ENCODE results near the gene GAB3. TPM values are rescaled to one million over a fixed set of nuclear protein-coding genes. Genes with fewer than 3 reads are reported as not detected.

The GAB3 gene
- total RNA-seq, 2 experiments from 2014 or later: 1.0 to 1.4 TPM

GRCh38 chrX:154739952-154740465, 10.9 kb downstream of the GAB3 start:
- CTCF ChIA-PET: no interaction called here
- DNase-seq: no peak
- H3K4me1 Mint-ChIP-seq (ENCODE audit: low read depth): peaks cover 30% of the 10 kb centered on the region
- no peak overlapping the region for H3K4me3 Mint-ChIP-seq
- no peak overlapping the region for H3K27ac Mint-ChIP-seq
- intact Hi-C loops (cut with micrococcal nuclease): no loop called here
- H3K36me3 Mint-ChIP-seq (ENCODE audit: low read depth): no peaks in the 10 kb centered on the region
- H3K27me3 Mint-ChIP-seq (ENCODE audit: low read depth): no peaks in the 10 kb centered on the region
- H3K9me3 Mint-ChIP-seq: no peaks in the 10 kb centered on the region

DNA sequence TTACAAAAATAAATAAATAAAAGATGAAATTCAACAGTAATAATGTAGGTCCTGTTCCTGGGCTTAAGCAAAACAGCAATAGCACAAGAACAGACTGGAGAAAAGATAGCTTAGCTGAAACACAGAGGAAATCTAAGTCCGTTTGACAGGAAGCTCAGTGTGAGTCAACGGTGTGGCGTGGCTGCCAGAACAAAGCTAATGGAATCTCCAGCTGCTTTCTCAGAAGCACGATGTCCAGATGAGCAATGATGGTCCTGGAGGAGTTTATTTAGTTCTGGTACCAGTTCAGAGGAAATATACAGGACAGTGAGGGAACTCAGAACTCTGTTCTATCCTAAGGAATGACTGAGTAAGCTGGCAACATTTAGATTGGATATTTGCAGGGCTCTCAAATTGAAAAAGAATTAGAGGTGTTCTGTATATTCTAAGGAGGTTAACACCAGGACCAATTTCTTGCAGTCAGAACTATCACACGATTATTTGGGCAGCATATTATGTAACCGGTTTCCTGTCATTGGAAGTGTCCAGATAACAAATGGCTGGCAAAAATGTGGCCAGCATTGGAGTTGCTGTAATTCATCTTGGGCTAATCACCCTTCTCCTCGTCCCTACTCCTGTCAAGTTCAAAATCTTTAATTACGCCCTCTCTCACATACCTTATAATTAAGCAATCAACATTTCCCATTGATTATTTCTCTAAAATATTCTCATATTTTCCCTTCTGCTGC, 12.7 kb downstream of the GAB3 start:
- CTCF ChIA-PET: interaction anchor here (0.8 to 1.1 kb wide), 4 partner anchors 11 to 43 kb away, joined by 3 to 14 read pairs (median 4); no protein-coding TSS in a partner anchor
- H3K36me3 Mint-ChIP-seq (ENCODE audit: low read depth): no peaks in the 10 kb centered on the region
- no peaks in the 10 kb centered on the region for H3K27me3 Mint-ChIP-seq (ENCODE audit: low read depth)
- no peaks in the 10 kb centered on the region for H3K9me3 Mint-ChIP-seq
- no peak overlapping the region for H3K4me3 Mint-ChIP-seq
- peaks cover 47% of the 10 kb centered on the region for H3K4me1 Mint-ChIP-seq (ENCODE audit: low read depth)
- no peak overlapping the region for H3K27ac Mint-ChIP-seq
- DNase-seq: peak; percentile 41
- intact Hi-C loops (cut with micrococcal nuclease): no loop called here

DNA sequence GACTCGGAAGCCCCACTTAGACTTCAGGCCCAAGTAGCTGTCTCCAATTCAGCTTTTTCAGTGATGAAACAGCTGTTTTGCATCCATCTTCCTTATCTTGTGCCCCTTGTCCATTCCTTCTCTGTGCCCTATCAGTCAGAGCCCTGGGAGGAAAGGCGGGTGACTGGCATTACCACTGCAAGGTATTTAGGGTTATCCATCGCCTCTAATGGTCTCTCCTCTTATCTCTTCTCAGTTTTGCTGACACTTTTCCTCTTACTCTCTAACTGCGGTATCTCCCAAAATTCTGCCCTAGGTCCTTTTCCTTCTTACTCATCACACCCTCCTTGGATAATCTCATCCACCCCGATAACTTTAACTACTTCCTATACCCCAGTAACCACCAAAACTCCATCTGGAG, 13.7 kb downstream of the GAB3 start:
- H3K9me3 Mint-ChIP-seq: no peaks in the 10 kb centered on the region
- H3K27me3 Mint-ChIP-seq (ENCODE audit: low read depth): no peaks in the 10 kb centered on the region
- H3K36me3 Mint-ChIP-seq (ENCODE audit: low read depth): no peaks in the 10 kb centered on the region
- no peak for DNase-seq
- no peak overlapping the region for H3K27ac Mint-ChIP-seq
- intact Hi-C loops (cut with micrococcal nuclease): no loop called here
- no peak overlapping the region for H3K4me3 Mint-ChIP-seq
- peaks cover 56% of the 10 kb centered on the region for H3K4me1 Mint-ChIP-seq (ENCODE audit: low read depth)
- CTCF ChIA-PET: interaction anchor here (0.8 to 1.0 kb wide), 3 partner anchors 9 to 21 kb away, joined by 3 to 5 read pairs (median 3); no protein-coding TSS in a partner anchor

GRCh38 chrX:154735695-154736393, 15.0 kb downstream of the GAB3 start:
- Mint-ChIP-seq H3K36me3 (ENCODE audit: low read depth) (no peaks in the 10 kb centered on the region), H3K27me3 (ENCODE audit: low read depth) (no peaks in the 10 kb centered on the region), H3K4me3 (no peak overlapping the region), H3K9me3 (no peaks in the 10 kb centered on the region), H3K4me1 (ENCODE audit: low read depth) (peaks cover 60% of the 10 kb centered on the region), H3K27ac (no peak overlapping the region)
- no peak for DNase-seq
- CTCF ChIA-PET: interaction anchor here (0.6 kb wide), 1 partner anchor 10 kb away, joined by 3 read pairs; no protein-coding TSS in a partner anchor
- intact Hi-C loops (cut with micrococcal nuclease): loop anchor here (2.0 kb wide), 1 partner anchor 13 kb away; no protein-coding TSS in a partner anchor

GRCh38 chrX:154734061-154734781, 16.7 kb downstream of the GAB3 start:
- intact Hi-C loops (cut with micrococcal nuclease): loop anchor here (2.0 kb wide), 1 partner anchor 15 kb away; no protein-coding TSS in a partner anchor
- no peaks in the 10 kb centered on the region for H3K36me3 Mint-ChIP-seq (ENCODE audit: low read depth)
- peak overlapping the region; percentile 85 for H3K27ac Mint-ChIP-seq
- CTCF ChIA-PET: interaction anchor here (1.2 to 1.7 kb wide), 2 partner anchors 14 to 16 kb away, joined by 3 to 5 read pairs; no protein-coding TSS in a partner anchor
- H3K27me3 Mint-ChIP-seq (ENCODE audit: low read depth): no peaks in the 10 kb centered on the region
- no peaks in the 10 kb centered on the region for H3K9me3 Mint-ChIP-seq
- peak overlapping the region; percentile 62 for H3K4me3 Mint-ChIP-seq
- H3K4me1 Mint-ChIP-seq (ENCODE audit: low read depth): peaks cover 62% of the 10 kb centered on the region
- peak; percentile 37 for DNase-seq

DNA sequence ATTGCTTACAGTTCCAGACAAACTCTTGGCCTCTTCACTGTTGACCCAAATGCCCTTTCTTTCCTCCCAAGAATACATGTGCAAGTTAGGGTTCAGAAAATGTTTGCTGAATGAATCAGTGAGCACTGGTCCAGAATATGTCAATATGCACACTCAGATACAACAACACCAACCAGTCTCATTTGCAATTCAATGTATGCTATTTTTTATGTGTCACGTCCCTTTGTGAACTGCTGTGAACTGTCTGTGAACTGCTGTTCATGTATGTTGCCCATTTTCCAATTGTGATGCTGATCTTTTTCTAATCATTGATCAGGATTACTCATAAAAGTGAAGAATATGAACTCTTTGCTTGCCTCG, 17.8 kb downstream of the GAB3 start:
- Mint-ChIP-seq H3K4me1 (ENCODE audit: low read depth) (peaks cover 56% of the 10 kb centered on the region), H3K4me3 (peak overlapping the region; percentile 32), H3K27me3 (ENCODE audit: low read depth) (no peaks in the 10 kb centered on the region), H3K9me3 (no peaks in the 10 kb centered on the region), H3K36me3 (ENCODE audit: low read depth) (no peaks in the 10 kb centered on the region), H3K27ac (no peak overlapping the region)
- CTCF ChIA-PET: interaction anchor here (1.2 to 1.7 kb wide), 2 partner anchors 15 to 16 kb away, joined by 3 to 5 read pairs; no protein-coding TSS in a partner anchor
- intact Hi-C loops (cut with micrococcal nuclease): loop anchor here (2.0 kb wide), 1 partner anchor 14 kb away; no protein-coding TSS in a partner anchor
- no peak for DNase-seq

DNA sequence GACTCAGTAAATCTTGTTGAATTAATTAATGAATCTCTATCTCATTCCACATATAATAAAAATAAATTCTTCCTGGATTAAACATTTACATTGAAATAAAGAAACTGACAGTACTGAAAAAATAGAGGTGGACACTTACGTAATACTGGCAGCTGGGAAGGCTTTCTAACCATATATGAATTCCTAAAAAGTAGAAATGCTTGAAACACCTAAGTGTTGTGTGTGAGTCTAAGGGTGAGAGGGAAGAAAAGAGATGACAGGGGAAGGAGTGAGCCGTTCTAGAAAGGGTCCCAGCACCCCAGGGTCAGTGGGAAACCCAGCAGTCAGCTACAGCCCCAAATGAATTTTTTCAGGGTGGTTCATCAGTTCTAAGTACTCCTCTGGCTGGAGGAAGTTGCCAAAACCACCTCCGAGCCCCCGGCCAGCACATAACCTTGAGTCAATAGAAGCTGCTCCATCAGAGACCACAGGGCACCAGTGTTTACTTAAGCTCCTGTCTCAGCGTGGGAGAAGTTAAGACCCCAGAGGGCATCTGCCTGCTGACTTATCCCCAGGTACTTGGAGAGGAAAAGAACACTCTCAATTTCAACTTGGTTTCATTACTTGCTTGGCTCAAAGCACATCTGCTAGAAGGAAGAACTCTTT, 18.3 kb downstream of the GAB3 start:
- Mint-ChIP-seq H3K27ac (no peak overlapping the region), H3K27me3 (ENCODE audit: low read depth) (no peaks in the 10 kb centered on the region), H3K4me3 (peak overlapping the region; percentile 32), H3K9me3 (no peaks in the 10 kb centered on the region), H3K36me3 (ENCODE audit: low read depth) (no peaks in the 10 kb centered on the region), H3K4me1 (ENCODE audit: low read depth) (peaks cover 53% of the 10 kb centered on the region)
- CTCF ChIA-PET: interaction anchor here (1.2 to 1.3 kb wide), 2 partner anchors 16 to 17 kb away, joined by 3 read pairs; no protein-coding TSS in a partner anchor
- DNase-seq: no peak
- intact Hi-C loops (cut with micrococcal nuclease): loop anchor here (2.0 kb wide), 1 partner anchor 14 kb away; no protein-coding TSS in a partner anchor

GRCh38 chrX:154731881-154732280, 19.0 kb downstream of the GAB3 start:
- H3K9me3 Mint-ChIP-seq: no peaks in the 10 kb centered on the region
- CTCF ChIA-PET: interaction anchor here (1.3 kb wide), 1 partner anchor 17 kb away, joined by 3 read pairs; no protein-coding TSS in a partner anchor
- H3K27me3 Mint-ChIP-seq (ENCODE audit: low read depth): no peaks in the 10 kb centered on the region
- intact Hi-C loops (cut with micrococcal nuclease): loop anchor here (2.0 kb wide), 1 partner anchor 13 kb away; no protein-coding TSS in a partner anchor
- H3K27ac Mint-ChIP-seq: no peak overlapping the region
- no peak for DNase-seq
- H3K36me3 Mint-ChIP-seq (ENCODE audit: low read depth): no peaks in the 10 kb centered on the region
- peaks cover 48% of the 10 kb centered on the region for H3K4me1 Mint-ChIP-seq (ENCODE audit: low read depth)
- H3K4me3 Mint-ChIP-seq: no peak overlapping the region

GRCh38 chrX:154731184-154731583, 19.7 kb downstream of the GAB3 start:
- DNase-seq: no peak
- CTCF ChIA-PET: interaction anchor here (0.8 to 1.3 kb wide), 2 partner anchors 18 to 1087 kb away, joined by 3 read pairs; no protein-coding TSS in a partner anchor
- H3K9me3 Mint-ChIP-seq: no peaks in the 10 kb centered on the region
- H3K27ac Mint-ChIP-seq: no peak overlapping the region
- intact Hi-C loops (cut with micrococcal nuclease): no loop called here
- H3K36me3 Mint-ChIP-seq (ENCODE audit: low read depth): no peaks in the 10 kb centered on the region
- H3K4me3 Mint-ChIP-seq: no peak overlapping the region
- no peaks in the 10 kb centered on the region for H3K27me3 Mint-ChIP-seq (ENCODE audit: low read depth)
- peaks cover 46% of the 10 kb centered on the region for H3K4me1 Mint-ChIP-seq (ENCODE audit: low read depth)

DNA sequence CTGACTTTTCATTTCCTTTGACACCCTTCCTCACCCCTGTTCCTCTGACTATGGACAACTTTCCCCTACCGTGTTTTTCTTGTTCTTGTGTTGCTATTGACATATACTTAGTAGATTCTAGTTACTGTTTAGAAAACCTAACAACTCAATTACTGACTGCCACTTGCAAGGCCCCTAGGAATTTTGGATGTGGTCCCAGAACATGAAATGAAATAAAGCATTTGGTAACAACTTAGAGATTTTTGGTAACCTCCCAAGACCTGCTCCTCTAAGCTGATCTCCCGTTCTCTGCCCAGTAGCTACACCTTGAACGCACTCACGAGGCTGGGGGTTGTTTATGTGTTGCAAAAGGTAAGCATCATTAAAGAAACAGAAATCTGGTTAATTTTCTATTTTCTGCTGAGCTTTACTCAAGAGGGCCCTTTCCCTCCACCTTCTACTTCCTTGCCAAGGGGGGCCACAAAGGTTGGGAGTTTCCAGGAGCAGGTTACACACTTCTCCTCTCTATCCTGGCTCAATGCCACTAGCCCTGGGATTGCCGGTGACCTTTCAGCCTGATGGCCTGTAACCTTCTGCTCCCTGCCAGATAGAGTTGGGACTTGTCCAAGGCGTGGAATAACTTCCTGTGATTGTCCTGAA, 20.5 kb downstream of the GAB3 start:
- intact Hi-C loops (cut with micrococcal nuclease): no loop called here
- CTCF ChIA-PET: interaction anchor here (0.7 to 0.8 kb wide), 2 partner anchors 11 to 1086 kb away, joined by 3 read pairs; no protein-coding TSS in a partner anchor
- no peaks in the 10 kb centered on the region for H3K36me3 Mint-ChIP-seq (ENCODE audit: low read depth)
- no peaks in the 10 kb centered on the region for H3K9me3 Mint-ChIP-seq
- peaks cover 50% of the 10 kb centered on the region for H3K4me1 Mint-ChIP-seq (ENCODE audit: low read depth)
- DNase-seq: no peak
- no peak overlapping the region for H3K4me3 Mint-ChIP-seq
- H3K27me3 Mint-ChIP-seq (ENCODE audit: low read depth): no peaks in the 10 kb centered on the region
- H3K27ac Mint-ChIP-seq: no peak overlapping the region

DNA sequence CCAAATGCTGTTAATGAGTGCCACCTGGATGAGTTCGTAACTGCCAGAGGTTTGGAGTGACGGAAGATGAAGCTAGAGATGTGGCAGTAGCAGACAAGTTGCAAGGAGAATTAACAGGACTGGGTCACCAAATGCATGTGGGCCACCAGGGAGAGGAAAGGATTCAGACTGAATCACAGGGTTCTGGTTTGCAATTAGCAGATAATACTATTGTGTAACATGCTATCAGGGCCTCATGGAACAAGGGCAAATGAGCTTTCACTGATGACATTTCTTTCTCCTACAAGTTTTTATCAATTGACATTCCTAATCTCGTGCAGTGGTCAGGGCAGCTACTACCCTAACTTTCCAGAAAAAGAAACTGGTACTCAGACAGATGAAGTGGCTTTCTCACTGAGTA, 21.4 kb downstream of the GAB3 start:
- Mint-ChIP-seq H3K9me3 (no peaks in the 10 kb centered on the region), H3K4me3 (no peak overlapping the region), H3K27me3 (ENCODE audit: low read depth) (no peaks in the 10 kb centered on the region), H3K4me1 (ENCODE audit: low read depth) (peaks cover 52% of the 10 kb centered on the region), H3K36me3 (ENCODE audit: low read depth) (no peaks in the 10 kb centered on the region), H3K27ac (no peak overlapping the region)
- no peak for DNase-seq
- intact Hi-C loops (cut with micrococcal nuclease): no loop called here
- CTCF ChIA-PET: interaction anchor here (0.6 kb wide), 1 partner anchor 110 kb away, joined by 4 read pairs; no protein-coding TSS in a partner anchor

Measured in activated naive CD4-positive, alpha-beta T cell treated with anti-CD3 and anti-CD28 coated beads for 36 hours (primary cell).